NCI-H1417 (cell line): ENCODE measurements around the gene LEP.

ENCODE experiments used
- DNase-seq, 3 experiments: peaks; one replicate each; lab custom pipeline; 2025; lab: John Stamatoyannopoulos, UW

The LEP gene

GRCh38 chr7:128240696-128241386 is at the start of gene LEP:
Gene LEP (plus strand): TSS chr7:128241278. CDS start chr7:128252019, 10,741 bp downstream.
- DNase-seq, result no peak

- no peak for DNase-seq
Measured at GRCh38 chr7:128192497-128193142, 48.5 kb upstream of the LEP start.

GRCh38 chr7:128194533-128195282 is 46.4 kb upstream of the LEP start:
- DNase-seq, result no peak

GRCh38 chr7:128197589-128197988 is 43.5 kb upstream of the LEP start:
- DNase-seq, result no peak

- no peak for DNase-seq
Measured at GRCh38 chr7:128197989-128198580, 43.0 kb upstream of the LEP start.

GRCh38 chr7:128200376-128200775 is 40.7 kb upstream of the LEP start:
- no peak for DNase-seq

- DNase-seq, result no peak
Measured at GRCh38 chr7:128201067-128201689, 39.9 kb upstream of the LEP start.

GRCh38 chr7:128201690-128202085 is 39.4 kb upstream of the LEP start:
- no peak for DNase-seq

- DNase-seq, result no peak
Measured at GRCh38 chr7:128202287-128202957, 38.7 kb upstream of the LEP start.

GRCh38 chr7:128203047-128203491 is 38.0 kb upstream of the LEP start:
- DNase-seq, result no peak

GRCh38 chr7:128203710-128204214 is 37.3 kb upstream of the LEP start:
- no peak for DNase-seq

GRCh38 chr7:128204455-128204854 is 36.6 kb upstream of the LEP start:
- no peak for DNase-seq

GRCh38 chr7:128205068-128205467 is 36.0 kb upstream of the LEP start:
- DNase-seq, result no peak

GRCh38 chr7:128206017-128206746 is 34.9 kb upstream of the LEP start:
- DNase-seq, result no peak

- DNase-seq, result no peak
Measured at GRCh38 chr7:128206747-128207500, 34.2 kb upstream of the LEP start.

GRCh38 chr7:128207609-128208008 is 33.5 kb upstream of the LEP start:
- DNase-seq, result no peak

GRCh38 chr7:128209229-128210035 is 31.6 kb upstream of the LEP start:
- DNase-seq, result peak; percentile 74 to 91 (median 82)

- no peak for DNase-seq
Measured at GRCh38 chr7:128210036-128210347, 31.1 kb upstream of the LEP start.
